Esophagus squamous epithelium (tissue), 4 donors: ENCODE measurements around the gene AHI1.

Source experiments
- POLR2A ChIP-seq, 4 donors: fragments of 450-650 bp; IDR thresholded peaks; one replicate each; pipeline ENCODE4 v1.6.1; 2017; ENCODE audit warnings: antibody characterized with exemption in 4 of 4, mild to moderate bottlenecking in 4 of 4, moderate library complexity in 3 of 4
- TF ChIP-seq, protein P1 (sequence below), 6 experiments: fragments of 450-650 bp in 4 of 6; fragments of 200-600 bp in 2 of 6; sonication (generic) in 2 of 6; IDR thresholded peaks; one replicate each; pipeline ENCODE4 v1.5.1; 2016 to 2019; ENCODE audit warnings: antibody characterized with exemption in 6 of 6, mild to moderate bottlenecking in 4 of 6, moderate library complexity in 4 of 6

DNA sequence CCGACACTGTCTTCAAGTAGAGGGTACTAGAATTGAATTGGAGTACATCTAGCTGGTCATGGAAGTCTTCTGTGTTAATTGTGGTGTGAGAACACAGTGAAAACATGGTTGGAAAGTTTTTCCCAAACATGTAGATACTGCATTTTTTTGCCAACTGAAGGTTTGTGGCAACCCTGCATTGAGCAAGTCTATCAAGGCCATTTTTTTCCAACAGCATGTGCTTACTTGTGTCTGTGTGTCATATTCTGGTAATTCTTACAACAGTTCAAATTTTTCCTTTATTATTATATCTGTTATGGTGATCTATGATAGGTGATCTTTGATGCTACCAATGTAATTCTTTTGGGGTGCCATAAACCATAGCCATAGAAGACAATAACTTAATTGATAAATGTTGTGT, 169.4 kb downstream of the AHI1 start:
- TF ChIP-seq, protein P1, sequence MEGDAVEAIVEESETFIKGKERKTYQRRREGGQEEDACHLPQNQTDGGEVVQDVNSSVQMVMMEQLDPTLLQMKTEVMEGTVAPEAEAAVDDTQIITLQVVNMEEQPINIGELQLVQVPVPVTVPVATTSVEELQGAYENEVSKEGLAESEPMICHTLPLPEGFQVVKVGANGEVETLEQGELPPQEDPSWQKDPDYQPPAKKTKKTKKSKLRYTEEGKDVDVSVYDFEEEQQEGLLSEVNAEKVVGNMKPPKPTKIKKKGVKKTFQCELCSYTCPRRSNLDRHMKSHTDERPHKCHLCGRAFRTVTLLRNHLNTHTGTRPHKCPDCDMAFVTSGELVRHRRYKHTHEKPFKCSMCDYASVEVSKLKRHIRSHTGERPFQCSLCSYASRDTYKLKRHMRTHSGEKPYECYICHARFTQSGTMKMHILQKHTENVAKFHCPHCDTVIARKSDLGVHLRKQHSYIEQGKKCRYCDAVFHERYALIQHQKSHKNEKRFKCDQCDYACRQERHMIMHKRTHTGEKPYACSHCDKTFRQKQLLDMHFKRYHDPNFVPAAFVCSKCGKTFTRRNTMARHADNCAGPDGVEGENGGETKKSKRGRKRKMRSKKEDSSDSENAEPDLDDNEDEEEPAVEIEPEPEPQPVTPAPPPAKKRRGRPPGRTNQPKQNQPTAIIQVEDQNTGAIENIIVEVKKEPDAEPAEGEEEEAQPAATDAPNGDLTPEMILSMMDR (IDR thresholded peaks at IDR 0.05): no peak
- TF ChIP-seq POLR2A (IDR thresholded peaks at IDR 0.05): no peak
